ENCODE data around the gene PNPLA5. TPM values are rescaled to one million over a fixed set of nuclear protein-coding genes. Genes with fewer than 3 reads are reported as not detected.

The PNPLA5 gene
- total and polyA plus RNA-seq, 2 of the 13 experiments (the other 11 are each of a cell fraction or from before 2014, with no cell fraction given): not detected

- TF ChIP-seq CREM (IDR thresholded peaks at IDR 0.05) (peak; percentile 68; the same call in 1 of the 2 replicates), CREM (CRISPR knock-in tag; IDR thresholded peaks at IDR 0.05) (no peak), ZNF407 (CRISPR knock-in tag; IDR thresholded peaks at IDR 0.05; ENCODE audit: not compliant biosample characterization) (no peak), BATF2 (CRISPR knock-in tag; IDR thresholded peaks at IDR 0.05) (no peak), ZNF574 (CRISPR knock-in tag; IDR thresholded peaks at IDR 0.05) (peak; percentile 78), ZXDC (CRISPR knock-in tag; IDR thresholded peaks at IDR 0.05) (no peak; the same call in 1 of the 2 replicates), ZNF10 (CRISPR knock-in tag; IDR thresholded peaks at IDR 0.05; ENCODE audit: borderline replicate concordance, low read depth) (no peak), ZNF800 (CRISPR knock-in tag; IDR thresholded peaks at IDR 0.05) (no peak), PAX8 (CRISPR knock-in tag; IDR thresholded peaks at IDR 0.05; ENCODE audit: borderline replicate concordance) (no peak), SKI (IDR thresholded peaks at IDR 0.05; ENCODE audit: partially characterized antibody) (peak; percentile 93)
Measured at GRCh38 chr22:43925433-43926348, 33.9 kb upstream of the PNPLA5 start (continued).

Measured in HepG2 (cell line).